Stimulated activated CD8-positive, alpha-beta memory T cell treated with anti-CD3 and anti-CD28 coated beads, Interleukin-4, amount 100 ng/mL, for 4 hours (primary cell): Measurements from ENCODE around the gene NPFFR1.

Source experiments
- DNase-seq, 2 donors: peaks; one replicate each; pipeline ENCODE4 v3.0.0-alpha.2; 2020; ENCODE audit warnings: low read depth in 2 of 2, low spot score in 1 of 2

NPFFR1 gene

GRCh38 chr10:70315276-70315675, 31.5 kb upstream of the NPFFR1 start:
- no peak for DNase-seq

GRCh38 chr10:70312972-70313371, 29.2 kb upstream of the NPFFR1 start:
- DNase-seq: no peak

GRCh38 chr10:70312249-70312648, 28.4 kb upstream of the NPFFR1 start:
- no peak for DNase-seq

- no peak for DNase-seq
Observed at GRCh38 chr10:70311698-70312097, 27.9 kb upstream of the NPFFR1 start.

GRCh38 chr10:70309661-70310060, 25.9 kb upstream of the NPFFR1 start:
- no peak for DNase-seq

- no peak for DNase-seq
Observed at GRCh38 chr10:70308121-70309060, 24.6 kb upstream of the NPFFR1 start.

- no peak for DNase-seq
Observed at GRCh38 chr10:70306886-70307520, 23.2 kb upstream of the NPFFR1 start.

- DNase-seq: no peak
Observed at GRCh38 chr10:70306181-70306705, 22.4 kb upstream of the NPFFR1 start.

- DNase-seq: no peak
Observed at GRCh38 chr10:70303730-70304129, 19.9 kb upstream of the NPFFR1 start.

GRCh38 chr10:70302292-70302691, 18.5 kb upstream of the NPFFR1 start:
- no peak for DNase-seq

- no peak for DNase-seq
Observed at GRCh38 chr10:70300908-70301597, 17.2 kb upstream of the NPFFR1 start.

- no peak for DNase-seq
Observed at GRCh38 chr10:70300461-70300860, 16.7 kb upstream of the NPFFR1 start.

GRCh38 chr10:70299876-70300275, 16.1 kb upstream of the NPFFR1 start:
- no peak for DNase-seq

GRCh38 chr10:70298393-70298792, 14.6 kb upstream of the NPFFR1 start:
- no peak for DNase-seq

GRCh38 chr10:70297224-70297623, 13.4 kb upstream of the NPFFR1 start:
- DNase-seq: no peak

- no peak for DNase-seq
Observed at GRCh38 chr10:70296406-70296899, 12.6 kb upstream of the NPFFR1 start.

- no peak for DNase-seq
Observed at GRCh38 chr10:70295926-70296325, 12.1 kb upstream of the NPFFR1 start.

GRCh38 chr10:70295321-70295720, 11.5 kb upstream of the NPFFR1 start:
- no peak for DNase-seq

GRCh38 chr10:70293169-70293843, 9.5 kb upstream of the NPFFR1 start:
- DNase-seq: no peak

GRCh38 chr10:70292004-70292403, 8.2 kb upstream of the NPFFR1 start:
- no peak for DNase-seq

- DNase-seq: no peak
Observed at GRCh38 chr10:70289739-70290138, 5.9 kb upstream of the NPFFR1 start.
